Stimulated activated CD4-positive, alpha-beta T cell treated with anti-CD3 and anti-CD28 coated beads, Interleukin-2, amount 100 ng/mL, for 24 hours (primary cell): Measurements from ENCODE around the gene PDK1.

ENCODE experiments used
- DNase-seq, 2 donors: peaks; one replicate each; pipeline ENCODE4 v3.0.0-alpha.2; 2020

PDK1 gene

DNA sequence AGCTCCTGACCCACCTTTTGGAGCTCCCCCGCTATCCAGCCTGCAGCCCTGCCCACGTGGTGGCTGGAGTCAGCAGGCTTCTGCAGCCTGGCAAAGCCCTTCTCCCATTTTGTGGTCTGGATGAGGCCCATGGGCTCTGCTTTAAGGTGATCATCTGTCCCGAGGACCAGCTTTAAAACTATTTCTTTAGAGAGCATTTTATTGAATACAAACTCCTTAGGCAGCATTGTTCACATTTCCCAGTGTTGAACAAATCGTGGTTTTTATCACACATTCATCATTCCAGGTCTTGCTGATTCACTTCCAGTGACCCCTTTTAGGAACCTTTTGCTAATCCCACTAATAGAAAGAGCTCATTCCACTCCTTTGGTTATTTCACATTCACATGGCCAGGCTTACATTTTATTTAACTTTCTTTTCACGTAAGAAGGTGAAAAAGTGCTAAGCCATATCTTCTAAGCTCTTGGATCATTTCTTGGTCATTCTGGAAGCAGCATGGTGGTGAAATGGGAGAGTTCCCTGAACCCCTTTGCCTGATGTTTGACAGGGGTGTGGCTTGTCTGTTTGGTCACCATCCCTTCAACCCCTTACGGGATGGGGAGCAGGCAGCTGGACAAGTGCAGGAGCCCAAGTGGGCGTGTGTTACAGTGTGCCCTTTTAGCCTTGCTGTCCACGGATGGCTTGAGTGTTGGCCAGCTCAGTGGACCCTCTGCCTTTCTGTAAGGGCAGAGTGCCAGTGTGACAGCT is 99.4 kb downstream of the PDK1 start:
- DNase-seq, result no peak

DNA sequence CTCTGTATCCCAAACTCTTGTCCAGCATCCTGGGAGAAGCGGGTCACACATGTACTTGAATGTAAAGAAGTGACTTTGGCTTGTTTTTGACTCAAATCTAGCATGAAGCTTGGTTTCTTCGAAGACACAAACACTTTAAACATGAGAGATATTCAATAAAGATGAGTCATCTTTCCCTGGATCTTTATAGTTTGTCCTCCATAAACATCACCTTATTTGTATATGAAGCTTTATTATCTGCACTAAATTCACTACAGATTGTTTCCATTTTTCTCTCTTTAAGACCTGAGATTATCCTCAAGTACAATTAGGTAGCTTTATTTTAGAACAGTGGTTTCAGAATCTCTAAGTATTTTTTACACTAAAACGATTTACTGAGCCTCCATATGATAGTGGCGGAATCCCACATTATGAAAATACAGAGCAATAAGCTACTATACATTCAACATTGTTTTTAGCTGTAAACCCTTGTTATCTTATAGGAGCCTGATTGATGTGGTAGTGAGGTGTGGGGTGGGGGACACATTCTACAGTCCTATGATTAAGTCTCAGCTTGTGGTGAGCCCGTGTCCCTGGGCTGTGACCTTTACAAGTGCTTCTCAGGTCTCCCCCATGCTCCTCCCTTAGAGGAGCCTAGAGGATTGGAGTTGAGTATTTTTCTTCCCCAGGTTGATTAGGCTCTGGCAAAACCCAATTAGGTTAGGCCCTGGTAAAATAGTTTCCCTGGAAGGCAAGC is 100.1 kb downstream of the PDK1 start:
- DNase-seq, result no peak
